HAP-1 (cell line): ENCODE data around the gene MAST3.
A peak's percentile ranks its signal among the peaks of the same experiment; 100 is the strongest.

Source experiments
- DNase-seq, 2 experiments: peaks; one replicate each; pipeline ENCODE4 v3.0.0-alpha.2; 2016 to 2020; ENCODE audit warnings: low spot score in 2 of 2
- H3K27me3 ChIP-seq: fragments of 250-450 bp; sonication (Bioruptor Pico); 2 replicates; pipeline ENCODE4 v1.5.1; 2020; ENCODE audit warnings: low read depth, mild to moderate bottlenecking, moderate library complexity
- H3K36me3 ChIP-seq: fragments of 250-450 bp; sonication (Bioruptor Pico); replicated peaks from 2 replicates; pipeline ENCODE4 v1.5.1; 2020; ENCODE audit warnings: mild to moderate bottlenecking
- H3K4me1 ChIP-seq: fragments of 250-450 bp; sonication (Bioruptor Pico); 2 replicates; pipeline ENCODE4 v1.5.1; 2020; ENCODE audit warnings: mild to moderate bottlenecking
- H3K4me3 ChIP-seq: fragments of 250-450 bp; sonication (Bioruptor Pico); 2 replicates; pipeline ENCODE4 v1.5.1; 2020; ENCODE audit warnings: mild to moderate bottlenecking, moderate library complexity
- H3K9me3 ChIP-seq: fragments of 250-450 bp; sonication (Bioruptor Pico); 2 replicates; pipeline ENCODE4 v1.5.1; 2020; ENCODE audit warnings: mild to moderate bottlenecking, moderate library complexity
- in situ Hi-C: fragments of 300-500 bp; cut with MboI; formaldehyde crosslinking; loops from 3 replicates; pipeline ENCODE4 v1.14.3; 2020; ENCODE audit warnings: low sequenced_read_pairs, inconsistent platforms, mixed read lengths

MAST3 gene

GRCh38 chr19:18171605-18172327, 74.2 kb downstream of the MAST3 start:
- H3K4me3 ChIP-seq = no peak overlapping the region
- no peaks in the 10 kb centered on the region for H3K27me3 ChIP-seq
- in situ Hi-C loops = no loop called here
- peaks cover 9% of the 10 kb centered on the region for H3K4me1 ChIP-seq
- no peak for DNase-seq
- no peaks in the 10 kb centered on the region for H3K9me3 ChIP-seq
- H3K36me3 ChIP-seq = peaks cover 29% of the 10 kb centered on the region

DNA sequence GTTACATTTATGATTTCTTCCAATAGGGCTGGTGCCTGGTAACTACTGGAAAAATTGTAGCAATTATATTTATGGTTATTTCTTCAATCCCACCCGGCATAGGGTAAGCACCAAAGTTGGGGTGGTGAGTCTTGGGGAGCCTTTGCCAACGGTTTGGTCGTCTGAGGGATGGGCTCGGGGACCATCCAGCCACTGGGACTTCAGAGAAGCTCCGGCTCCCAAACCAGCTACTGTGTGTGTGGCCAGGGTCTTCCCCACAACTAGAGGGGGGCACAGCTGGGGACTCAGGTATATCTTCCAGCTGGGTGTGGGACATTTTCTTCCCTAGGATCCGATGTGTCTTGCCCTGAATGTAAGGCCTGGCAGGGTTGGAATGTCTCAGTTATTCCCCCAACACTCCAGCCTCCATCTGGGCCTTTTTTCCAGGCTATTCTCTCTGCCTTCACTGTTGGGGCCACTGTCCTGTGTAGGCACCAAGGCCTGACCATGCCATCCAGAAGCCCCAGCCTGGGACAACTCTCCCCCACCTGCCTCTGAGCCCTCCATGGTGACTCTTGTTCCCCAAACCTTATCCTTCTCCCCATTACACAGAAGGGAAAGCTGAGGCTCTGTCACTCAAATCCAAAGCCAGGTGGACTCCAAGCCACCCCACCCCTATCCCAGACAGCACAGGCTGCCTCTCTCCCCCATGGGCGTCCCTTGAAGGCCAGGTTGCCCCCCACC, 74.9 kb downstream of the MAST3 start:
- no peak for DNase-seq

DNA sequence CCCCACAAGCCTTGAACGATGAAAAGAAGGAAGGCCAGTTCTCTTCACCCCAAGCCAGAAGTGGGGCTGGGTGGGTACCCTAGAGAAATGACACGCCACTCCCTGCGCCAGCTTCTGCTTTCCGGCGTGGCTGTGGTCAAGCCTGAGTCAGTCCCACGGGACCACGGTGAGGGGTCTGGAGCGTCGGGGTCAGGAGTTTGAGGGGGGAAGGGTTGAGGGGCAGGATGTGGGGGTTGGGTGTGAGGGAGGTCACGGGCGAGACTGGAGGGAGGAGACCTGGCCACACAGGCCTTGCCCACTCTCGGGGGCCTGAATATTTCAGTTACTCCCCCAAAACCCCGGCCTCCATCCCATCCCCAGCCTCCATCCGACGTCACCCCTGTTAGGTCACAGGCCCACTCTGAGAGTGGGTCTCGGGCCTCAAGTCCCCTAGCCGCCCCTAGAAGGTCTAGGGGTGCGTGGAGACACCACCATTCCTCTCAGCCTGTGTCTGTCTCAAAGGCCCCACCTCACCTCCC, 75.5 kb downstream of the MAST3 start:
- in situ Hi-C loops = no loop called here
- H3K4me3 ChIP-seq = no peak overlapping the region; the same call in 1 of the 2 replicates

More for the DNA sequence above, 74.9 kb downstream of the MAST3 start:
- Histone ChIP-seq H3K27me3 (no peaks in the 10 kb centered on the region), H3K4me1 (peaks cover 9% of the 10 kb centered on the region), H3K4me3 (no peak overlapping the region), H3K36me3 (peaks cover 28% of the 10 kb centered on the region), H3K9me3 (no peaks in the 10 kb centered on the region)
- in situ Hi-C loops = no loop called here

DNA sequence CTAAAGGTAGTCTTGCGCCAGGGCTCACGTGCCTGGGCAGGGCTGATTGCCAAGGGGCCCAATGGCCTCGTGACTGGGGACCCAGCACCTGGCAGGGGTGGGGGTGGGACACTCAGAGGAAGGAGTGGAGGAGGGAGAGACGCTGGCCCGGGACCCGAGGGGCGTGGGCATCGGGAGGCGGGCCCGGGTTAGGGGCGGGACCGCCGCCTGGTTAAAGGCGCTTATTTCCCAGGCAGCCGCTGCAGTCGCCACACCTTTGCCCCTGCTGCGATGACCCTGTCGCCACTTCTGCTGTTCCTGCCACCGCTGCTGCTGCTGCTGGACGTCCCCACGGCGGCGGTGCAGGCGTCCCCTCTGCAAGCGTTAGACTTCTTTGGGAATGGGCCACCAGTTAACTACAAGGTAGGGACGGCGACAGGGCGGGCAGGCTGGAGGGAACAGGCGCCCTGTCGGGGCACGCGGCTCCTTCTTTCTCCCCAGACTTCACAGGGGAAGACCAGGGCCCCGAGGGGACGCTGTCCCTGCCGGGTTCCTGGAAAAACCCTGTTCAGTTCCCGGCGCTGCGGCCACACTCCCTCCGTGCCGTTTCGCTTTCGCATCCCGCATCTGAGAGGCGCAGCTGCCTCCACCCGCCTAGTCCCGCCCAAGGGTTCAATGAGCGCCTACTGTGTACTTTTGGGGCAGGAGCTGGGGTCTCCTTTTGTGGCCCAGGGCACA, 76.2 kb downstream of the MAST3 start, which contains the start of gene IFI30:
Gene IFI30 (plus strand): TSS at position 242 of the 717 bp plus-strand sequence. CDS start 29 bp downstream, at position 271.
- H3K36me3 ChIP-seq = peaks cover 19% of the 10 kb centered on the region
- H3K27me3 ChIP-seq = no peaks in the 10 kb centered on the region
- peaks cover 9% of the 10 kb centered on the region for H3K4me1 ChIP-seq
- no peaks in the 10 kb centered on the region for H3K9me3 ChIP-seq
- peak within 1 kb of the TSS; percentile 57 for H3K4me3 ChIP-seq
- in situ Hi-C loops = no loop called here
- DNase-seq = peak; percentile 71 to 88

More for the DNA sequence above, 75.5 kb downstream of the MAST3 start:
- peaks cover 9% of the 10 kb centered on the region for H3K4me1 ChIP-seq
- H3K9me3 ChIP-seq = no peaks in the 10 kb centered on the region
- H3K27me3 ChIP-seq = no peaks in the 10 kb centered on the region
- no peak for DNase-seq
- peaks cover 23% of the 10 kb centered on the region for H3K36me3 ChIP-seq

GRCh38 chr19:18174983-18175382, 77.4 kb downstream of the MAST3 start:
- no peak for DNase-seq
- Histone ChIP-seq H3K36me3 (peaks cover 21% of the 10 kb centered on the region), H3K9me3 (no peaks in the 10 kb centered on the region), H3K4me3 (peak overlapping the region; percentile 57), H3K4me1 (peaks cover 9% of the 10 kb centered on the region), H3K27me3 (no peaks in the 10 kb centered on the region)
- in situ Hi-C loops = no loop called here

DNA sequence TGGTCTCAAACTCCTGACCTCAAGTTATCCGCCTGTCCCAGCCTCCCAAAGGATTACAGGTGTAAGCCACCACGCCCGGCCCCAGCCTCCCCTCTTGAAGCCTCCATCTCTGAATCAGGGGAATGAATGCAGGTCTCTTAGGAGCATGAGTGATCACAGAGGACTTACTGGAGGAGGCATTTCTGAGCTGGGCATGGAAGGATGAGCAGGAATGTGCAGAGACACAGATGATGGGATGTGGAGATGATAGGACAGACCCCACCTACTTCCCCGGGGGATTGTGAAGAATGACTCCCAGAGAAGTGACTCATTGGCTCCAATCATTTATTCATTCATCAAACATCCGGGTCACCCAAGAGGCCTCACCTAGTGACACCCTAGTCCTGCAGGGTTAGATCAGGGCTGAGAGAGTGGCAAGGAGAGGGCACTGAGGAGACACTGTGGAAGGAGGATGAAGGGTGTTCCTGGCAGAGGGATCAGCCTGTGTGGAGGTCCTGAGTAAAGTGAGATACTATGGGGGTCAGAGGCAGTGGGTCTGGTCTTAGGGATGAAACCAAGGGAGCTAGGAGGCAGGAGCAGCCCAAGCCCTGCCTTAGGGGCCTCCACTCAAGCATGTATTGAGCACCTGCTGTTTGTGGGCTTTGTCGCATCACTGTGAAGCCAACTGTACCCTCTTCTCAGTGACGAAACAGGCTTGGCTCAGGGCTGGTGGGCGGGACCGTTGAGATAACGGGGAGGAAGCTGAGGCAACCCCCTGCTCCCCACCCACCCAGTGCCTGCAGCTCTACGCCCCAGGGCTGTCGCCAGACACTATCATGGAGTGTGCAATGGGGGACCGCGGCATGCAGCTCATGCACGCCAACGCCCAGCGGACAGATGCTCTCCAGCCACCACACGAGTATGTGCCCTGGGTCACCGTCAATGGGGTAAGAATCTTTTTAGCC, 79.1 kb downstream of the MAST3 start:
- no peak overlapping the region for H3K4me3 ChIP-seq

DNA sequence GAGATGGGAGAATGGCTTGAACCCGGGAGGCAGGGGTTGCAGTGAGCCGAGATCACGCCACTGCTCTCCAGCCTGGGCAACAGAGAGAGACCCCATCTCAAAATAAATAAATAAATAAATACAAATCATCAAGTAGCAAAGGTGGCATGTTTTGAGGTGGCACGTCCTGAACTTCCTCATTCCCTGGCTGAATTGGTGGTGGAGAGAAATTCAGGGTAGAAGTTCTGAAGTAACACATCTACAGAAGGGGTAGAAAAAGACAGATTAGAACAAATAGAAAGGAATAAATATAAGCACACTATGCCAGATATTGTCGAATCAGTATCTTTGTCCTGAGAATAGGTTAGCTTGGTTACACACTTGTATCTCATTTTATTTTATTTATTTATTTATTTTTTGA, 82.4 kb downstream of the MAST3 start:
- H3K36me3 ChIP-seq = peaks cover 21% of the 10 kb centered on the region
- H3K9me3 ChIP-seq = no peaks in the 10 kb centered on the region
- H3K27me3 ChIP-seq = no peaks in the 10 kb centered on the region
- peaks cover 5% of the 10 kb centered on the region for H3K4me1 ChIP-seq
- no peak for DNase-seq
- H3K4me3 ChIP-seq = no peak overlapping the region
- in situ Hi-C loops = no loop called here

More for the DNA sequence above, 79.1 kb downstream of the MAST3 start:
- H3K27me3 ChIP-seq = no peaks in the 10 kb centered on the region
- DNase-seq = no peak
- H3K4me1 ChIP-seq = peaks cover 9% of the 10 kb centered on the region
- in situ Hi-C loops = no loop called here
- H3K36me3 ChIP-seq = peaks cover 21% of the 10 kb centered on the region
- no peaks in the 10 kb centered on the region for H3K9me3 ChIP-seq

- peaks cover 14% of the 10 kb centered on the region for H3K4me1 ChIP-seq
- DNase-seq = no peak
- H3K36me3 ChIP-seq = peaks cover 5% of the 10 kb centered on the region; the same call in 1 of the 2 replicates
- no peaks in the 10 kb centered on the region for H3K27me3 ChIP-seq
- no peak overlapping the region for H3K4me3 ChIP-seq
- no peaks in the 10 kb centered on the region for H3K9me3 ChIP-seq
- in situ Hi-C loops = no loop called here
Observed at GRCh38 chr19:18183529-18183928, 86.0 kb downstream of the MAST3 start.

DNA sequence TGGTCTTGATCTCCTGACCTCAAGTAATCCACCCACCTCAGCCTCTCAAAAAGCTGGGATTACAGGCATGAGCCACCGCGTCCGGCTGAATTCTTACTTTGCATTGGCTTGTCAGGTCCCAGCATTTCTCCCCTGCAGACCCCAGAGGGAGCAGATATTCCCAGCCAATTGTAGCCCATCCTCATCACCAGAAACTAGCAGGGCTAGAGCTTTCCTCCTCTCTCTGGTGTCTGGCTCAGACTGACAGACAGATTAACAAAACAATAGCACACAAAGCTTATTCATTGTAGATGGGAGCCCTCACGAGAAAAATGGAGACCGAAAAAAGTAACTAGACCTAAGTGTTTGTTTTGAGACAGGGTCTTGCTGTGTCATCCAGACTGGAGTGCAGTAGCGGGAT, 88.0 kb downstream of the MAST3 start:
- DNase-seq = peak; percentile 48 to 79
- in situ Hi-C loops = no loop called here
- H3K4me1 ChIP-seq = peaks cover 14% of the 10 kb centered on the region
- no peak overlapping the region for H3K4me3 ChIP-seq
- no peaks in the 10 kb centered on the region for H3K27me3 ChIP-seq
- no peaks in the 10 kb centered on the region for H3K9me3 ChIP-seq
- no peaks in the 10 kb centered on the region for H3K36me3 ChIP-seq

GRCh38 chr19:18190278-18190677, 92.7 kb downstream of the MAST3 start:
- Histone ChIP-seq H3K4me1 (peaks cover 22% of the 10 kb centered on the region), H3K27me3 (no peaks in the 10 kb centered on the region), H3K9me3 (no peaks in the 10 kb centered on the region), H3K4me3 (no peak overlapping the region), H3K36me3 (peaks cover 7% of the 10 kb centered on the region)
- in situ Hi-C loops = no loop called here
- no peak for DNase-seq

GRCh38 chr19:18191640-18192062, 94.1 kb downstream of the MAST3 start:
- Histone ChIP-seq H3K27me3 (no peaks in the 10 kb centered on the region), H3K36me3 (peaks cover 15% of the 10 kb centered on the region), H3K4me1 (peaks cover 12% of the 10 kb centered on the region), H3K4me3 (no peak overlapping the region), H3K9me3 (no peaks in the 10 kb centered on the region)
- peak in 1 of 2 experiments; percentile 41 for DNase-seq
- in situ Hi-C loops = no loop called here

- Histone ChIP-seq H3K4me1 (peaks cover 12% of the 10 kb centered on the region), H3K9me3 (no peaks in the 10 kb centered on the region), H3K4me3 (peak within 1 kb of the TSS; percentile 94), H3K36me3 (peaks cover 19% of the 10 kb centered on the region), H3K27me3 (no peaks in the 10 kb centered on the region)
- in situ Hi-C loops = no loop called here
- peak; percentile 99 to 100 for DNase-seq
Observed at GRCh38 chr19:18192673-18193387, 95.3 kb downstream of the MAST3 start, which contains the start of gene MPV17L2. Gene MPV17L2 (plus strand): TSS chr19:18193218. CDS start chr19:18193282, 64 bp downstream.
